IPS-18c (cell line): Measurements from ENCODE around the gene LAMA1.

Experiments used
- H3K4me3 ChIP-seq: 2 replicates; pipeline ENCODE4 v1.7.0; 2013; ENCODE audit warnings: low read depth, mild to moderate bottlenecking, low read length, moderate library complexity; ENCODE audit not compliant: insufficient read depth
- H3K9me3 ChIP-seq: one replicate; pipeline ENCODE4 v1.6.1; 2013; ENCODE audit warnings: mild to moderate bottlenecking, low read length, moderate library complexity; ENCODE audit not compliant: control insufficient read depth, insufficient read depth

LAMA1 gene

DNA sequence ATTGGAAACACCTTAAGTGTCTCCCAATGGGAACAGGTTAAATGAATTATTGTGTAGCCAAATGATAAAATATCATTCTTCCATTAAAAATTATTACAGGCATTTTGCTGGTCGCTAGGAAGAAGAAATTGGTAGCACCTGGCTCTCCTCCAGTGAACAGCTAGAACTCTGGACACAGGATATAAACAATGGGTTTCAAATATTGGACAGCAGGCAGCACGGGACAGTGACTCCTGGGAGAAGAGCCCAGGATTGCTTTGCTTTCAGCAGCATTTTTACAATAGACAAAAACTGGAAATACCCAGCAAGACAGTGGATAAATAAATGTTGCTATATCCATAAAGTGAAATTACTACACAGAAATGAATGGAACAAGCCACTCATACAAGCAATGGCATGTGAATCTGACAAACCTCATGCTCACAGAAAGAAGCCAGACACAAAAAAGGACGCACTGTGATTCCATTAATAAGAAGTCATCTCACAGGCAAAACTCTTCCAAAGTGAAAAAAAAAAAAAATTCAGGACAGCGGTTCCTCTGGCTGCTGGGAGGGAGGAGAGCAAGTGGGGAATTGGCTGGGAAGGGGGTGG, 50.5 kb downstream of the LAMA1 start:
- H3K9me3 ChIP-seq, result no peaks in the 10 kb centered on the region
- no peak overlapping the region for H3K4me3 ChIP-seq

- Histone ChIP-seq H3K4me3 (no peak overlapping the region), H3K9me3 (no peaks in the 10 kb centered on the region)
Observed at GRCh38 chr18:7065736-7066135, 51.9 kb downstream of the LAMA1 start.

GRCh38 chr18:7064346-7064745, 53.3 kb downstream of the LAMA1 start:
- Histone ChIP-seq H3K9me3 (no peaks in the 10 kb centered on the region), H3K4me3 (no peak overlapping the region)

- Histone ChIP-seq H3K9me3 (no peaks in the 10 kb centered on the region), H3K4me3 (no peak overlapping the region)
Observed at GRCh38 chr18:7062811-7063210, 54.8 kb downstream of the LAMA1 start.

GRCh38 chr18:7062236-7062635, 55.4 kb downstream of the LAMA1 start:
- no peak overlapping the region for H3K4me3 ChIP-seq
- no peaks in the 10 kb centered on the region for H3K9me3 ChIP-seq

GRCh38 chr18:7059276-7059675, 58.3 kb downstream of the LAMA1 start:
- Histone ChIP-seq H3K4me3 (no peak overlapping the region), H3K9me3 (no peaks in the 10 kb centered on the region)

DNA sequence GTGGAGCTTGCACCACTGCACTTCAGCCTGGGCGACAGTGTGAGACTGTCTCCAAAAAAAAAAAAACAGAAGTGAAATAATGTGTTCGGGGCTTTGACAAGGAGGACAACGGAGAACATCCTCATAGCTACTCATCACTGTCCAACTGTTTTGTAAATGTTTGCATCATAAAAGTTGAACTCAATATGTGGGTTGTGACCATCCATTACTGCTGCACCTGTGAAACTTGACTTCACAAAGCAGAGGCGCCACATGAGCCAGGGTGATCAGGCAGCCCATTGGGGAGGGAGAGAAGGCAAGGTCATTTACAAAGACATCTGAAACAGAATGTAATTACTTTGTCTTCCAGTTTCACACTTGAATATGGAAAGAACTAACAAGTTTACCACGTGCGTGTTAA, 61.6 kb downstream of the LAMA1 start:
- H3K9me3 ChIP-seq, result no peaks in the 10 kb centered on the region
- no peak overlapping the region for H3K4me3 ChIP-seq

DNA sequence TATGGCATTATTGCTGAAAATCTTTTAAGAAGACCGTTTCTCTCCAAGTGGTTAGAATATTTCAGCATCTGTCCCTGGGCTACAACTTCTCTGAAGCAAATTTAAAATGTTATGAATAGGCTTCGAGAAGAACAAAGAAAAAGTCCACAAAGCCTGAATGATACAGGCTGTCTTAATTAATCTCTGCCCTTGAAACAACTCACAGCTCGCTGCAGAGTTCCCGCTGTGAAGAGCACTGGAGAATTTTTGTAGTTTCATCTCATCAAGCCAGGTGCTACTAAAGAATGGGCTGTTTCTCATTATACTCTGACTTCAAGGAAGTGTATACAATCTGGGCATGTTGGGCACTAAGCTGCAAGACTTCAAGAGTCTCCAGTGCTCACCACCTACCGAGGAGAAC, 67.6 kb downstream of the LAMA1 start:
- no peak overlapping the region for H3K4me3 ChIP-seq

DNA sequence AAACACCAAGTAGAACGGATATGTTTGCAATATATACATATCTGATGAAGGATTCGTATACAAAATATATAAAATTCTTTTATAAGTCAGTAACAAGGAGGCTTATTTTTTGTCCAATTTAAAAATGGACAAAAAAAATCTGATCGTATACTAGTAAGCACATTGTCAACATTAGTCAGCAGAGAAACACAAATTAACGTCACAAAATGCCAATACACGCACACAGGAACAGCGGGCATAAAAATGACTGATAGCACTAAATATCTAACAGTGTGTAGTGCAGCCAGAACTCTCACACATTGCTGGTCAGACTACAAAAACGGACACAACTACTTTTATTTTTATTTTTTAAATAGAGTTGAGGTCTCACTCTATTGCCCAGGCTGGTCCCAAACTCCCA, 69.5 kb downstream of the LAMA1 start:
- Histone ChIP-seq H3K4me3 (no peak overlapping the region), H3K9me3 (no peaks in the 10 kb centered on the region)

More for the DNA sequence above, 67.6 kb downstream of the LAMA1 start:
- H3K9me3 ChIP-seq, result no peaks in the 10 kb centered on the region

DNA sequence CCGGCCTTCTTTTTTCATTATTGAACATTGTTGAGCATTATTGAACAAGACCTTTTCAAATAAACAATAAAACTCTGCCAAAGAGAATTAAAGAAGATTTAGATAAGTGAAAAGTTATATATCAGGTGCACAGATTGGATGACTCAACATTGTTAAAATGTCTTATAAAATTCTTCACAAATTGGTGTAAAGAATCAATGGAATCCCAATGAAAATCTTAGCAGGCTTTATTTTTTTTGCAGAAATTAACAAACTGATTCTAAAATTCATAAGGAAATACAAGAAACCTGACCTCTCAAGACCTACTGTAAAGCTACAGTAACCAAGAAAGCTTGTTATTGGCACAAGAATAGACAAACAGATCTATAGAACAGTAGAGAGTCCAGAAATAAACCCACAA, 70.3 kb downstream of the LAMA1 start:
- Histone ChIP-seq H3K9me3 (no peaks in the 10 kb centered on the region), H3K4me3 (no peak overlapping the region)

GRCh38 chr18:7038330-7038851, 79.2 kb downstream of the LAMA1 start:
- H3K9me3 ChIP-seq, result no peaks in the 10 kb centered on the region
- H3K4me3 ChIP-seq, result no peak overlapping the region

- Histone ChIP-seq H3K9me3 (no peaks in the 10 kb centered on the region), H3K4me3 (no peak overlapping the region)
Observed at GRCh38 chr18:7037470-7037869, 80.1 kb downstream of the LAMA1 start.

- no peak overlapping the region for H3K4me3 ChIP-seq
- no peaks in the 10 kb centered on the region for H3K9me3 ChIP-seq
Observed at GRCh38 chr18:7035807-7036206, 81.8 kb downstream of the LAMA1 start.

DNA sequence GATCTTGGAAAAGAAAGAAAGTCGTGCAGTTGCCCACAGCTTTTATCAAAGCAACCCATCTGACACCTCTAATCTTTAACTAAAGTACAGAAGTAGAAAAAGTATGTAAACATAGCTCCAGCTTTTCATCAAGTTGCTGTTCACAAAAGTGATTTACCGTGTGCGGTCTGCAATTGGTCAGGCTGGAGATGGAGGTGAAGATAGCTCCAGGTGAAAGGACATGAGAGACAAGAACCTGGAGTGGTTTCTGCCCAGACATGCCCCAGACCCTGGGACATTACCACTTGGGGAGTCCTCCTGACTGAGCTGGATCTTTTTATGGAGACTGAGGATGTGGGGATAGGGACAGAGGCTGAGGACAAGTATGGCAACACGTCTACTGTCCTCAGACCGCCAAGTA, 82.7 kb downstream of the LAMA1 start:
- no peak overlapping the region for H3K4me3 ChIP-seq
- H3K9me3 ChIP-seq, result no peaks in the 10 kb centered on the region

GRCh38 chr18:7032537-7032936, 85.1 kb downstream of the LAMA1 start:
- H3K9me3 ChIP-seq, result no peaks in the 10 kb centered on the region
- no peak overlapping the region for H3K4me3 ChIP-seq

GRCh38 chr18:7028625-7029024, 89.0 kb downstream of the LAMA1 start:
- no peak overlapping the region for H3K4me3 ChIP-seq

DNA sequence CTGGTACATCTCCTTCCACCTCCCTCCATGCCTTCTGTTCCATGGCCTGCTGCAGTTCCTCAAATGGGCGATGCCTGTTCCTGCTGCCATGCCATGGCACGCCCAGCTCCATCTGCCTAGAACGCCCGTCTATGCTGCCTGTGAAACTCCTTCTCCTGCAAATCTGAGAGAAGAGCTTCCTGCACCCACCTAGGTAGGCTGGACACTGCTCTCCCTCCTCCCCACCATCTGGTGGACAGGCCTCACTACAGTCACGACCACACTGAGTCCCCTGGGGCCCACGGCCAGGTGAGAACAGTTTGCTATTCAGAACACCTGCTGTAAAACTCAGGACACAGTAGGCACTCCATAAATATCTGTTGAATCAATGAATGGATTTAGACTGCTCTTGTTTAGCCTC, 92.4 kb downstream of the LAMA1 start:
- no peak overlapping the region for H3K4me3 ChIP-seq
- H3K9me3 ChIP-seq, result no peaks in the 10 kb centered on the region

More at GRCh38 chr18:7028625-7029024, 89.0 kb downstream of the LAMA1 start:
- H3K9me3 ChIP-seq, result no peaks in the 10 kb centered on the region

DNA sequence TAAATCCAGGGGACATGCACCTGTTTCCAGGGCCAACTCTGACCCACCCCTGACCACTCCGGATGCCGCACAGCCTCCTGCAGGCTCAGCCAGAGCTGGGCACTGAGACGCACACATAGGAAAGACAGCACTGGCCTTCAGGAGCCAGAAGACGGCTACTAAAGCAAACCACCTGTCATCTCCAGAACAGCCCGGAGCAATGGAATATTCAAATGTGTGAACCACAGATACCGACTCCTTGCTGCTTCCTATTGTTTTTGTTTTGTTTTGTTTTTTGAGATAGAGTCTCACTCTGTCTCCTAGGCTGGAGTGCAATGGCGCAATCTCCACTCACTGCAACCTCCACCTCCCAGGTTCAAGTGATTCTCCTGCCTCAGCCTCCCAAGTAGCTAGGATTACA, 94.0 kb downstream of the LAMA1 start:
- no peaks in the 10 kb centered on the region for H3K9me3 ChIP-seq
- H3K4me3 ChIP-seq, result no peak overlapping the region

- Histone ChIP-seq H3K4me3 (no peak overlapping the region), H3K9me3 (no peaks in the 10 kb centered on the region)
Observed at GRCh38 chr18:7023063-7023580, 94.5 kb downstream of the LAMA1 start.
